Measurements from ENCODE around the gene LEF1.

- TF ChIP-seq POLR2A (IDR thresholded peaks at IDR 0.05) (no peak), POLR2AphosphoS5 (IDR thresholded peaks at IDR 0.05; ENCODE audit: insufficient read depth in 1 of 2, low read depth in 1 of 2) (no peak)
- TF ChIP-seq, protein P1, sequence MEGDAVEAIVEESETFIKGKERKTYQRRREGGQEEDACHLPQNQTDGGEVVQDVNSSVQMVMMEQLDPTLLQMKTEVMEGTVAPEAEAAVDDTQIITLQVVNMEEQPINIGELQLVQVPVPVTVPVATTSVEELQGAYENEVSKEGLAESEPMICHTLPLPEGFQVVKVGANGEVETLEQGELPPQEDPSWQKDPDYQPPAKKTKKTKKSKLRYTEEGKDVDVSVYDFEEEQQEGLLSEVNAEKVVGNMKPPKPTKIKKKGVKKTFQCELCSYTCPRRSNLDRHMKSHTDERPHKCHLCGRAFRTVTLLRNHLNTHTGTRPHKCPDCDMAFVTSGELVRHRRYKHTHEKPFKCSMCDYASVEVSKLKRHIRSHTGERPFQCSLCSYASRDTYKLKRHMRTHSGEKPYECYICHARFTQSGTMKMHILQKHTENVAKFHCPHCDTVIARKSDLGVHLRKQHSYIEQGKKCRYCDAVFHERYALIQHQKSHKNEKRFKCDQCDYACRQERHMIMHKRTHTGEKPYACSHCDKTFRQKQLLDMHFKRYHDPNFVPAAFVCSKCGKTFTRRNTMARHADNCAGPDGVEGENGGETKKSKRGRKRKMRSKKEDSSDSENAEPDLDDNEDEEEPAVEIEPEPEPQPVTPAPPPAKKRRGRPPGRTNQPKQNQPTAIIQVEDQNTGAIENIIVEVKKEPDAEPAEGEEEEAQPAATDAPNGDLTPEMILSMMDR (IDR thresholded peaks at IDR 0.05): no peak
Measured at GRCh38 chr4:108087293-108087967, 81.3 kb downstream of the LEF1 start.
